GM19328 (cell line): ENCODE results near the gene C3orf52.

Experiments used
- ATAC-seq: cut with Tn5 transposase; IDR thresholded peaks from one replicate; pipeline ENCODE4 v1.9.1; 2021; ENCODE audit warnings: mild to moderate bottlenecking, moderate library complexity; ENCODE audit not compliant: unreplicated experiment

The C3orf52 gene

DNA sequence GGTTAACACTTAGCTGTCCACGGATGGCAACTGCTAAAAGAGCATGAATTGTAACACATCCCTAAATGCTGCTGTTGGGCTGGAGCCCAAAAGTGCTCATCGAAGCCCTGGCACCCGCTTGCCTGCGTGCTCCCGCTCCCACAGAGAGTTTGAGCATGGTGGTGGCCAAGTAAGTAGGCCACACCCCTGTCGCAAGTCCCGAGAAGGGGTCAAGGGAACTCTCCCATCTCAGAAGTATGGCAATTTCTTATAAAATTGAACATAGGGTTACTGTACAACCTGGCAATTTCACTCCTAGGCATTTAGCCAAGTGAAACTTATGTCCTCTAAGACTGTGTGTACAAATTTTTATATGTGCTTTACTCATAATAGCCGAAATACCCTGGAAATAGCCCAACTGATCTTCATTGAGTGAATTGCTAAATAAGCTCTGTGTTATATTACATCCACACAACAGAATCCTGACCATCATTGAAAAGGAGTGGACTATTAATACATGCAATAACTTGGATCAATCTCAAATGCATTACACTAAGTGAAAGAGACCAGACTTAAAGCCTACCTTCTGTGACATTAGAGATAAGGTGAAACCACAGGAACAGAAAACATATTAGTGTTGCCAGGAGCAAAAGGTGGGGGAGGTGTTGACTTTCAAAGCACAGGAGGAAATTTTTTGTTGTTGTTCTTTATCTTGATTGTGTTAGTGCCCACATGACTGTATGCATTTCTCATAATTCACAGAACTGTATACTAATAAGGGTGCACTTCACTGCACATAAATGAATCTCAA, 48.3 kb downstream of the C3orf52 start:
- ATAC-seq, result no peak

DNA sequence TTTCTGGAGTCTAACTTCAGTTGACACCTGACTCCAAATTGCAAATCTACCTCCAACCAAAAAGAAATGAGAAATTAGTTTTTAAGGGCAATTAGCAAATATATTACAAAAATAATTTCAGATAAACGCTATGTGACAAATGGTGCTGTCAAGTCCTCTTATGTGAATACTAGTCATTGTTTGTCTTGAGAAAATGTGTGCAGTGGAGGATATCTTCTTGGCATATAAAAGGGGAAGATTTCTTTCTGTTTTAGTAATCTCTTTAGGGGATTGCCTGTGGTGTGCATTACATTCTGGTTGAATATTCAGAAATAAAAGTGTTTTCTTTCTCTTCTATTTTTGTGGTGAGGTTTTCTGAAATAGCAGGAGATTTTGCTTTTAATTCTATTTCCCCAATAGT, 49.9 kb downstream of the C3orf52 start:
- ATAC-seq, result no peak

DNA sequence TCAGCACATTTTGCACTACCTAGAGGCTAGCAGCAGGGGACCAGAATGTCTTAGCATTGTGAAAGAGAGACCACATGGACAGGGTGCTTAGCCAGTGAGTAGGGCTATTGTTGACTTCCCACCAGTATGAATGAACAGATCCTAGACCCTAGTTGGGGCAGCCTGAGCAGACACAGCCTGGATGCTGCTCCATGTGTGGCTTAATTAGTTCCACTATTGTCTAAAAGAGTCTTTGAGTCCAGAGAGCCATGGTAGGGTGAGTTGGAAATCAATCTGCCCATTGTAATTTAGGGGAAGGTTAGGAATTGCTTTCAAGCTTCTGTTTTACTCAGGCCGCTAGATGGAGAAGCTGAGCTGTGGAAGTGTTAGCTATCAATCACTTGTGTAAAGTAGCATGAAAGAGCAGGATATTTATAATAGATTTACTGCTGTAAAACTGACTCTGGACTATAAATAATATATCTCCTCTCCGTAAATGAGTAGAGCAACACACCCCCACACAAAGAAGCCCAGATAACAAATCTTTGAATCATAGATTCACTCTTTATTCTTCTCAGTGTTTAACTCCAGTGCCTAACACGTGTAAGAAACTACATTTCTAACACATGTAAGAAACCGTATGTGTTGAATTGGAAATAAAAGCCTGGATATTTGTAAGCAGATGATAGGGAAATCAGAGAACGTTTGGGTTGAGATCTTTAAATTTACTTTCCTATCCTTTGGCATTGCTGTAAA, 50.9 kb downstream of the C3orf52 start:
- peak; percentile 27 for ATAC-seq

DNA sequence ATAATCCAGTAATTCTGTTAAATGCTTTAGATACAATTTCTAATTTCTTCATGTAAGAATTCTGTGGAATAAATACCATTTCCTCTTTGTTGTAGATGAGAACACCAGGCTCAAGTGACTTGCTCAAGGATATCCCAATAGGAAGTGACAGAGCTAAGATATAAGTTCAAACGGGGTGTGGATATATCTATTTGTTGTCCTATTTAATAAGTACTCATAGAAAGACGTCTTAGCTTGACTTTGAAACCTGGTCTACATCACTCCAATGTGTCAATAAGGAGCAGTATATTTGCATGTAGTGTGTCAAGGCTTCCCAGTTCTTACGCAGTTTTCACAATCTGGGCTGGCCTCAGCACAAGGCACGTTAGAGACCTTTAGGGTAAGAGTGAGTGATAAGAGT, 51.6 kb downstream of the C3orf52 start:
- ATAC-seq, result no peak

- ATAC-seq, result no peak
Observed at GRCh38 chr3:112138219-112138969, 52.2 kb downstream of the C3orf52 start.

- no peak for ATAC-seq
Observed at GRCh38 chr3:112140584-112140983, 54.4 kb downstream of the C3orf52 start.

- no peak for ATAC-seq
Observed at GRCh38 chr3:112141293-112141692, 55.1 kb downstream of the C3orf52 start.

GRCh38 chr3:112143251-112143650, 57.1 kb downstream of the C3orf52 start:
- no peak for ATAC-seq

- ATAC-seq, result no peak
Observed at GRCh38 chr3:112143689-112144088, 57.5 kb downstream of the C3orf52 start.

- no peak for ATAC-seq
Observed at GRCh38 chr3:112149136-112149535, 62.9 kb downstream of the C3orf52 start.

DNA sequence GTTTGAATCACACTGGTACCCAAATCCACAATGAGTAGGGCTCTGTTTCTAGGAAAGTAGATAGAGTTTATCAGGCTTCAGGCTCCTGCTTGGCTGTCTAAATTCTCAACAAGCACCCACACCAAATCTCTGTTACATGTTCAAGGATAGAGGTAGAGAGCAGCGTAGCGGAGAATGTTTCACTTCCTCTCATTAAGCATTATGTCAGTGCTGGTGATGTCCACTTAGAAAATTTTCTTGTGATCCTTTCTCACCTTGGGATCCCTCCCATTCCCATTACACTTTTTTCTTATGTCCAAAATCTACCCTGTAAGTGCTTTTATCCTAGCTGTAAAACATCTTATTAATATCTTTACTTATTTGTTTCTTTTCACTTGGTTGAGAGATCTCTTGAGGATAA, 81.6 kb downstream of the C3orf52 start:
- peak; percentile 55 for ATAC-seq
